ENCODE measurements around the gene PCYOX1L.
A peak's percentile ranks its signal among the peaks of the same experiment; 100 is the strongest.
"Not testable (repeated sequence)": the region's sequence is repeated elsewhere in the genome, so short reads cannot be mapped to it uniquely, and the experiment has no call there.

The PCYOX1L gene

DNA sequence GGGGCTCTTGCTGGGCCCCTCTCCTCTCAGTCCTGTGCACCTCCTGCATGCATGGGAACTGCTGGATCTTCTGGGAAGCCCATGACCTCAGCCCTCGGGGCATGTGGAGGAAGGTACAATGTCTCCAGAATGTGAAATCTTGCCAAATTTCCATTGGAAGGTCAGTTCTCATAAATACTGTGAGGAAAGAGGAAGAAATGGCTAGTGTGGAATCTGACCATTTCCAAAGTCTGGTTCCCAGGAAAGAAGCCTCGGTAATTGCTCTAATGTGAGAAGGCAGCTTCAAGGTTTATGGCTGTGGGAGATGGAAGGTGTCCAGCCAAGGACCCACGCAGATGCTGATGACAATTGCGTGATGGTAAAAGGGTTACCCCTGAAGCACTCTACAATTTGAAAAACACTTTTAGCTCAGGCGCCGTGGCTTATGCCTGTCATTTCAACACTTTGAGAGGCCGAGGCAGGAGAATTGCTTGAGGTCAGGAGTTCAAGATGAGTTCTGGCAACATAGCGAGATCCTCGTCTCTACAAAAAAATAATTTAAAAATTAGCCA is 29.3 kb downstream of the PCYOX1L start:
- peak; percentile 57 for DNase-seq (ENCODE audit: low read depth)

GRCh38 chr5:149387982-149388381 is 30.1 kb downstream of the PCYOX1L start:
- peak; percentile 67 for DNase-seq (ENCODE audit: low read depth)

GRCh38 chr5:149388498-149389190 is 30.8 kb downstream of the PCYOX1L start:
- no peak for DNase-seq (ENCODE audit: low read depth)

GRCh38 chr5:149389552-149390495 is 32.0 kb downstream of the PCYOX1L start:
- no peak for DNase-seq (ENCODE audit: low read depth)

DNA sequence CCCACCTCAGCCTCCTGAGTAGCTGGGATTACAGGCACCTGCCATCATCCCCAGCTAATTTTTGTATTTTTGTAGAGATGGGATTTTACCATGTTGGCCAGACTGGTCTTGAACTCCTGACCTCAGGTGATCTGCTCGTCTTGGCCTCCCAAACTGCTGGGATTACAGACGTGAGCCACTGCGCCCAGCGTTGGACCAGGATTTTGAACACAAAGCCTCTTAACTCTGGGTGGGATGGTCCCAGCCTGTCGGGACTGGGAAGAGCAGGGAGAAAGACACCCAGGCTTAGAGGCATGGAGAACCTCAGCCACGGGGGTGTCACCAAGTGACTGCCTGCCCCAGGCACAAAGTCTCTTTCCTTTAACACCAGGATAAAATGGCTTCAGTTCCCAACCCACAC is 33.2 kb downstream of the PCYOX1L start:
- not testable (repeated sequence) for DNase-seq (ENCODE audit: low read depth)

- DNase-seq (ENCODE audit: low read depth) = no peak
Observed at GRCh38 chr5:149391524-149391923, 33.7 kb downstream of the PCYOX1L start.

DNA sequence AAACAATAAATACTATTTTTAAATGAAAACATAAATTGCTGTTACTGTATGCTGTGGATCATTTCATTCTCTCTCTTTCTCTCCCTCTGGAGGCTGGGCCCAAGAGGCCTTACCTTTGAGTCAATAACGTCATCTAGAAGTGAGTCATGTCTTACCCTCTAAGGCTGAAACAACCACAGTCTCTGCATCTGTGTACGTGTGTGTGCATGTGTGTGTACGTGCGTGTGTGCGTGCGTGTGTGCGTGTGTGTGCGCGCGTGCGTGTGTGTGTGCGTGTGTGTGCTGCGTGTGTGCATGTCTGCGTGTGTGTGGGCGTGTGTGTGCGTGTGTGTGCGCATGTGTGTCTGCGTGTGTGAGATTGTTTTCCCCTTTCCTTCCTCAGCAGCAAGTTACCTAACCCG is 34.9 kb downstream of the PCYOX1L start:
- DNase-seq (ENCODE audit: low read depth) = no peak

GRCh38 chr5:149394996-149395395 is 37.1 kb downstream of the PCYOX1L start:
- not testable (repeated sequence) for DNase-seq (ENCODE audit: low read depth)

GRCh38 chr5:149397530-149397929 is 39.7 kb downstream of the PCYOX1L start:
- peak; percentile 97 for DNase-seq (ENCODE audit: low read depth)

GRCh38 chr5:149398747-149399266 is 41.0 kb downstream of the PCYOX1L start:
- not testable (repeated sequence) for DNase-seq (ENCODE audit: low read depth)

DNA sequence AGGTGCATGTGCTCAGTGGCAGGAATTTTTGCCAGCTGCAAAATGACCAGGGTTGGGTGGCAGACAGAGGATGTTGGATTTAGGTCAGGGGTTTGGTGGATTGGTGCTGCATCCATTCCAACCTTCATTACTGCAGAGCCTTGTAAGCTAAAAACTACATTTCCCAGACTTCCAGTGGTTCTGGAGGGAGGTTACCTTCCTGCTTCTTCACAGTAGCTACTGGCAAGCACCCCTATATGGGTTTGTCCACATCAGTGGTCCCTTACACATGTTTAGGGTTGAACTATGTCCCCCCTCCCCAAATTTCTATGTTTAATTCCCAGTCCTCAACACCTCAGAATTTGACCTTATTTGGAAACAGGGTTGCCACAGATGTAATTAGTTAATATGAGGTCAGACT is 41.9 kb downstream of the PCYOX1L start:
- no peak for DNase-seq (ENCODE audit: low read depth)

GRCh38 chr5:149400304-149400703 is 42.5 kb downstream of the PCYOX1L start:
- no peak for DNase-seq (ENCODE audit: low read depth)

DNA sequence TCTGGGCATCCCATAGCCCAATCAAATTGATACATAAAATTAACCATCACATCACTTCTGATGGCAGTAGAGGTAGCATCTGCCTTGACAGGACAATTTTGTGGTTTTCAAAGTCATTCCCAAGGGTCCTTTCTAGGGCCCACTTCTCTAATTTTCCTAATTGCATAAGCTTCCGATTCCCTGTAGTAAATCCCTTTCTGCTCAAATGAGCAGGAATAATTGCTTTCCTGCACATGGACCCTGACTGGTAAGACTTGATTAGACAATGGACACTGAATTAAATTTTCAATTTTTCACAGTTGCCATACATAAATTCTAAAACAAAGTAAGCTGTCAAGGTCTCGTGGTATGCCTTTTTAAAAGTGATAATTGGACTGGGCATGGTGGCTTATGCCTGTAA is 43.2 kb downstream of the PCYOX1L start:
- no peak for DNase-seq (ENCODE audit: low read depth)

- no peak for DNase-seq (ENCODE audit: low read depth)
Observed at GRCh38 chr5:149402291-149402690, 44.4 kb downstream of the PCYOX1L start.

GRCh38 chr5:149403923-149404745 is 46.3 kb downstream of the PCYOX1L start:
- peak; percentile 95 for DNase-seq (ENCODE audit: low read depth)

DNA sequence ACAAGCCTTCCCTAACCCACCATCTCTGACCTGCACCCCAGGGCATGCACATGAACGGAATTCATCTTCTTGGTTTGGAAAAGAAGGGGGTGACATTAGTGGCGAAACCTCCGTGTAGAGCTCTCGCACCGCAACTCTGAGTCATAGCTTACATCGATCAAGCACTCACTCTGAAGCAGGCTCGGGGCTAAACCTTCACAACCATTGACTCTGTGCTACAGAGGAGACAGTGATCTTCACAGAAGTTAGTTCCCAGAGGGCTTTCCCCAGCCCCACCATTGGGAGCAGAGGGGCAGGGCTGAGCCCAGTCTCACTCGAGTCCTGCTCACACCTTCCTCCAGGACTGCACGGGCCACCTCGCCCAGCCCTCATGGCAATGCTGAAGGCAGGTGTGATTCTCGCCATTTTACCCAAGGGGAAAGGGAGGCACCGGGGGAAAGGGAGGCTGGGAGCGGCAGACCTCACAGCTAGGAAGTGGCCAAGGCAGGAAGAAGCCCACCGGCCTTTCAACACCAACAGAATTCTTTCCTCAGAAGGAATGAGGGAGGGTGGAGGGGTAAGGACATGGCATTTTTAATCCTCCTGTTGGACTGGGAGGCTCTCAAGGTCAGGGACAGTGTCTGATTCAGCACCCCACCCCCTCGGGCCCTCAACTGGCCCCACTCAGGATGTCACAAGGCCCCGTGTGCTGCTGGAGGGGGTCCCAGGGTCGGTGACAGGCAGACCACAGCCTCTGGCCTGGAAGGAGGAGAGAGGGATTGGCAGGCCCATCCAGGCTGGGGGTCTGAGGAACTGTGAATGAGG is 47.1 kb downstream of the PCYOX1L start:
- DNase-seq (ENCODE audit: low read depth) = peak; percentile 75

DNA sequence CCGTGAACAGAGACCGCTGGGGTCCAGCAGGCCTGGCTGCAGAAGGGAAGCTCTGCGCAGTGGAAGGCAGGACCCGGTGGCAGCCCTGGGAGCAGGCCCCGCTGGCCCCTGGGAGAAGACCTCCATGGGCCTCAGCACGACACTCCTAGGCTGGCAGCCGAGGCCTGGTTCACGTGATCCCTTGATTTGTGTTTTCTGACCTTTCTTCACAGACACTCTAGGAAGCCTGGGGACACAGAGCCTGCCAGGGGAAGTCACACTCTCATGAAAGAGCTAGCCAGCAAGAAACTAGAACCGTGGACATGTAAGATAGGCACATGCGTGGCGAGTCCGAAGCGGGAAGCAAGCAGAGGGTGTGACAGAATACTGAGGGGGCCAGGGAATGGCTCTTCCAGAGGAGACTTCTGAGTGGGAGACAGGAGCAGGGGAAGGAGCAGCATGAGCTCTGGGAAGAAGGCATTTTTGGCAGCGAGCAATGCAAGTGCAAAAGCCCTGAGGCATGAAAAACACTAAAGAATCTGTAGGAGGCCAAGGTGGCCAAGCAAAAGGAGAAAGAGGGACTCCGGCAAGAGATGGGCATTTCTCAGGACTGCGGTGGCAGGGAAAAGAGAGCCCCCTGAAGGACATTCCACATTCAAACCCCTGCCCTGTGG is 47.8 kb downstream of the PCYOX1L start:
- no peak for DNase-seq (ENCODE audit: low read depth)

DNA sequence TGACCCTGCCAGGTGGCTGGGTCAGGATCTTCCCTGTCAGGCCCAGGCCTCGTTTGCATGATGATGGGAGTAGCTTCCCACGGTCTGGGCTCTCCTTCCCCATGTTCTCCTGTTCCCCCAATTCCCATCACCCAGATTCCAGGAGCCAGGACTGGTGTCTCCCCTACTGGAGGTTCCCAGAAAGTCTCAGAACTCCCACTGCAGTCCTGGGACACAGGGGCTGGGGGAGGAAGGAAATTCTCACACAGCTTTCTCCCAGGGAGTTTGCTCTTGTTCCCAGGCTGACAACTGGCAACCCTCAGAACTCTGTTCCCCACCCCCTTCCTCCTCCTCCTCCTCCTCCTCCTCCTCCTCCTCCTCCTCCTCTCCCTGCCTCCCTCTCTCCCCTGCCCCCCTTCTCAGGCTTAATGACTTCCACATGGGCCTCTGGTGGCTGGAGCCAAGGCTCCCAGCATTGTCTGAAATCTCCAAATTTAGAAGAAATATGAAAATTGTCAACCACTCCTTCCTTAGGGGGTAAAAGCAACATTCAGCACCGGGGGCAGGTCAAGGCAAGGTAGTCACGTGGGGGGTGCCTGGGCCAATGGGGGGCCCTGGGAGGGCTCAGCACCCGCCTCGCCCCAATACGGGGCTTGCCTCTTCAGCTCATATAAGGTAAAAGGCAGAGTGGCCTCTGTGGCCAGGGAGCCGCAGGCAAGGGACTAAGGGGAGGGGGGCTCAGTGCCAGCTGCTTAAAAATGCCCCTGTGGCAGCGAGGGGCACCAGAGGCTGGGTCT is 48.5 kb downstream of the PCYOX1L start:
- DNase-seq (ENCODE audit: low read depth) = peak; percentile 89

DNA sequence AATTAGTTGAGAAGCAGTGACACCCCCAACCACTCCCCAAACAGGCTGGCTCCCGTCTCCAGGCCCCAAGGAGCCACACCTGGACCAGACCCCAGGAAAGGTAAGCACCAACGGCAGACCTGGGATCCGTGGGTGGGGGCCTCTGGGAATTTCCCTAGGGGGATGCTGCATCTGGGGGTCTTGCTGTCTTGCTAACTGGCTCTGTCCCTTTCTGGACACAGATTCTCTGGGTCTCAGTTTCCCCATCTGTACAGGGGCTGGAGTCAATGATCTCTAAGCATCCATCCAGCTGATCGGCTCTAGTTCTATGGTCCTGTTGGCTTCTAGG is 49.1 kb downstream of the PCYOX1L start:
- DNase-seq (ENCODE audit: low read depth) = no peak

All from stromal cell of bone marrow (primary cell).